BLaER1 (cell line): ENCODE data around the gene CRTC1.

Experiments
- H3K27ac ChIP-seq: shearing (Covaris generic); formaldehyde crosslinking; 2 replicates; pipeline ENCODE4 v1.8.1; 2022
- H3K27me3 ChIP-seq: shearing (Covaris generic); formaldehyde crosslinking; 2 replicates; pipeline ENCODE4 v1.8.1; 2022
- H3K36me3 ChIP-seq: shearing (Covaris generic); formaldehyde crosslinking; 2 replicates; pipeline ENCODE4 v1.8.1; 2022
- H3K4me1 ChIP-seq: shearing (Covaris generic); formaldehyde crosslinking; 2 replicates; pipeline ENCODE4 v1.8.1; 2022
- H3K4me2 ChIP-seq: shearing (Covaris generic); formaldehyde crosslinking; 2 replicates; pipeline ENCODE4 v1.8.1; 2022
- H3K4me3 ChIP-seq: shearing (Covaris generic); formaldehyde crosslinking; 2 replicates; pipeline ENCODE4 v1.8.1; 2022
- H3K9ac ChIP-seq: shearing (Covaris generic); formaldehyde crosslinking; 2 replicates; pipeline ENCODE4 v1.8.1; 2022
- H3K9me3 ChIP-seq: shearing (Covaris generic); formaldehyde crosslinking; 2 replicates; pipeline ENCODE4 v1.8.1; 2022
- H4K20me1 ChIP-seq: shearing (Covaris generic); formaldehyde crosslinking; 2 replicates; pipeline ENCODE4 v1.8.1; 2022
- Cebpa-rat ChIP-seq: shearing (Covaris generic); IDR thresholded peaks from 2 replicates; pipeline ENCODE4 v1.8.1; 2022

Gene CRTC1

DNA sequence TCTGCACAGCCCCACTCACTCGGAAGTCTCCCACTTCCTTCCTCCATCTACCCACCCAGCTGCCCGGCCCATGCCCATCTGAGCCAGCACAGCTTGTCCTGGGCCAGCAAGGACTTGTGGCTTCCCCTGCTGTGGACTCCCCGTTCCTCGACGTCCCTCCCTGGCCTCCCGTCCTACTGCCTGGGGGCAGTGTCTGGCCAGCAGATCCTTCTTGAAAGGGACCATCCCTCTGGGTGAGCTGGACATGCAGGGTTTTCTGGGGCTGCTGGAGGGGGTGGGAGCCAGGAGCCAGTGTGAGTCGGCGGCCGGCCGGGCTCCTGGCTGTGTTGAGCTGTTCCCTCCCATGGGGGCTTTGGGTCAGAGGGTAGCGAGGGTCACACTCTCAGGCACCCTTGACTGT, 26.7 kb downstream of the CRTC1 start:
- peak overlapping the region; percentile 50 for H3K9ac ChIP-seq
- 0 out of 2 replicates have a peak, but pooled peaks cover 15% of the 10 kb centered on the region for H3K36me3 ChIP-seq
- no peaks in the 10 kb centered on the region for H3K27me3 ChIP-seq
- H3K4me3 ChIP-seq, result no peak overlapping the region
- H4K20me1 ChIP-seq, result peaks cover 96% of the 10 kb centered on the region
- TF ChIP-seq Cebpa-rat, result no peak
- peak overlapping the region; percentile 87 for H3K4me2 ChIP-seq
- H3K4me1 ChIP-seq, result peaks cover 58% of the 10 kb centered on the region
- H3K27ac ChIP-seq, result peak overlapping the region; percentile 71
- H3K9me3 ChIP-seq, result peaks cover 3% of the 10 kb centered on the region; the same call in 1 of the 2 replicates

DNA sequence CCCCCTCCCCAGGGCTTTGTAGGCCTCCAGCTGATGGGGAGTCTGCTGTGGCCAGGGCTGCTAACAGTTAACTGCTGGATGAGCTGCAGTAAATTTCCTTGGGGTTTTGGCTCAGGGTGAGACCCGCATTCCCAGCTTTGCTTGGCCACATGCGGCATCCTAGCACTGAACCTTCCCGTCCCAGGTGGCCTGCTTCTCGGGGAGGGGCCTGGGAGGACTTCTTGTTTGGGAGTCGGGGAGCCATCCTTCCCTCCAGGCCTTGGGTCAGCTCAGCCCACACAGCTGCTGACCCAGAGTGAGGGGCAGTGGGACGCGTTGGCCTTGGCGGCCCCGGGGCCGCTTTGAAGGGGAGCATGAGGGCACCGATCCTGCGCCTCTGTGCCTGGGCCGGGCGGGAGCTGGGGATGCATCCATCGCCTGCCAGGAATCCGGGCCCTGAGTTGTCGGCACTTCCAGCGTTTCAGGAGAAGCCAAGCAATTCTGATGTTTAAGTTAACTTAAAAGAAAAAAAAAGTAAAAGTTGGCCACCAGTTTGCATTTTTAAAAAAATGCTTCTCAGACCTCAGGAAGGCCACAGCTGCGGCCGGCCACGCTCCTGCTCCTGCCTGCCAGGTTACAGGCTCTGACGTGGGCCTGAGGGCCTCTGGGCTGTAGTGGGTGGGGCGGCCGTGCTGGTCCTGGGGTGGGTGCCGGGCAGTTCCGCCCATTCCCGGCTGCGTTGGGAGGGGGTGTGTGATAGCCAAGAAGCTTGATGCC, 27.7 kb downstream of the CRTC1 start:
- Histone ChIP-seq H3K9me3 (peaks cover 3% of the 10 kb centered on the region; the same call in 1 of the 2 replicates), H3K4me3 (no peak overlapping the region), H3K27ac (peak overlapping the region; percentile 24; the same call in 1 of the 2 replicates), H3K4me1 (peaks cover 67% of the 10 kb centered on the region), H3K9ac (no peak overlapping the region), H3K27me3 (no peaks in the 10 kb centered on the region), H3K4me2 (no peak overlapping the region), H3K36me3 (peaks cover 19% of the 10 kb centered on the region; the same call in 1 of the 2 replicates), H4K20me1 (peaks cover 97% of the 10 kb centered on the region)
- no peak for TF ChIP-seq Cebpa-rat

DNA sequence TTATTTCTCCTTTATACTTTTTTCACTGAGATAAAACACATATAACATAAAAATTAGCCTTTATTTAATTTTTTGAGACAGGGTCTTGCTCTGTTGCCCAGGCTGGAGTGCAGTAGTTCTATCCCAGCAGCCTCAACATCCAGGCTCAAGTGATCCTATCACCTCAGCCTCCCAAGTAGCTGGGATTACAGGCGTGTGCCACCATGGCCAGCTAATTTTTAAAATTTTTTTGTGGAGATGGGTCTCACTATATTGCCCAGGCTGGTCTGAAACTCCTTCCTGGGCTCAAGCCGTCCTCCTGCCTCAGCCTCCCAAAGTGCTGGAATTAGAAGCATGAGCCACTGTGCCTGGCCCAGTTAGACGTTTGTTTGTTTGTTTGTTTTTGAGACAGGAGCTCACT, 28.4 kb downstream of the CRTC1 start:
- TF ChIP-seq Cebpa-rat, result no peak
- Histone ChIP-seq H3K9me3 (peaks cover 3% of the 10 kb centered on the region; the same call in 1 of the 2 replicates), H3K36me3 (peaks cover 19% of the 10 kb centered on the region; the same call in 1 of the 2 replicates), H3K4me2 (no peak overlapping the region), H3K9ac (no peak overlapping the region), H3K27me3 (no peaks in the 10 kb centered on the region), H3K4me1 (peaks cover 73% of the 10 kb centered on the region), H4K20me1 (peaks cover 97% of the 10 kb centered on the region), H3K27ac (no peak overlapping the region), H3K4me3 (no peak overlapping the region)

DNA sequence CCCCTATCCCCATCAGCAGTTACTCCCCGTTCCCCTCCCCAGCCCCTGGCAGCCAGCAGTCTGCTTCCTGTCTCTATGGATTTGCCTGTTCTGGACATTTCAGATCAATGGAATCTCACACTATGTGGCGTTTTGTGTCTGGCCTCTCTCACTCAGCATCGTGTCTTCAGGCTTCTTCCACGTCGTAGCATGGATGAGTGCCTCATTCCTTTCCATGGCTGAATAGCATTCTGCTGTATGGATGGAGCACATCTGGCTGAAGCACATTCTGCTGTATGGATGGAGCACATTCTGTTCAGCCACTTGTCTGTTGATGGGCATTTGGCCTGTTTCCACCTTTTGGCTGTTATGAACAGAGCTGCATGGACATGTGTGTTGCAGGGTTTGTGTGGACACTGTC, 29.5 kb downstream of the CRTC1 start:
- Histone ChIP-seq H3K4me3 (no peak overlapping the region), H3K27me3 (no peaks in the 10 kb centered on the region), H3K9ac (no peak overlapping the region), H3K36me3 (peaks cover 19% of the 10 kb centered on the region; the same call in 1 of the 2 replicates), H3K9me3 (no peaks in the 10 kb centered on the region), H3K4me2 (no peak overlapping the region), H4K20me1 (peaks cover 99% of the 10 kb centered on the region), H3K4me1 (peaks cover 80% of the 10 kb centered on the region), H3K27ac (no peak overlapping the region)
- no peak for TF ChIP-seq Cebpa-rat

GRCh38 chr19:18713550-18714117, 30.2 kb downstream of the CRTC1 start:
- Histone ChIP-seq H3K4me3 (no peak overlapping the region), H3K4me1 (peaks cover 80% of the 10 kb centered on the region), H3K4me2 (peak overlapping the region; percentile 39), H3K27me3 (no peaks in the 10 kb centered on the region), H3K36me3 (peaks cover 19% of the 10 kb centered on the region; the same call in 1 of the 2 replicates), H4K20me1 (peaks cover 99% of the 10 kb centered on the region), H3K9ac (no peak overlapping the region), H3K9me3 (no peaks in the 10 kb centered on the region), H3K27ac (no peak overlapping the region)
- no peak for TF ChIP-seq Cebpa-rat

- Histone ChIP-seq H4K20me1 (peaks cover 98% of the 10 kb centered on the region), H3K36me3 (peaks cover 19% of the 10 kb centered on the region; the same call in 1 of the 2 replicates), H3K27ac (no peak overlapping the region), H3K4me3 (no peak overlapping the region), H3K27me3 (no peaks in the 10 kb centered on the region), H3K9me3 (no peaks in the 10 kb centered on the region), H3K4me2 (peak overlapping the region; percentile 40), H3K4me1 (peaks cover 80% of the 10 kb centered on the region), H3K9ac (no peak overlapping the region)
- TF ChIP-seq Cebpa-rat, result no peak
Measured at GRCh38 chr19:18715416-18715815, 31.9 kb downstream of the CRTC1 start.

- no peaks in the 10 kb centered on the region for H3K9me3 ChIP-seq
- H3K9ac ChIP-seq, result no peak overlapping the region
- peaks cover 76% of the 10 kb centered on the region for H3K4me1 ChIP-seq
- no peaks in the 10 kb centered on the region for H3K27me3 ChIP-seq
- peak overlapping the region; percentile 71 for H3K4me2 ChIP-seq
- H4K20me1 ChIP-seq, result peaks cover 98% of the 10 kb centered on the region
- H3K27ac ChIP-seq, result peak overlapping the region; percentile 60; the same call in 1 of the 2 replicates
- H3K4me3 ChIP-seq, result no peak overlapping the region
- H3K36me3 ChIP-seq, result peaks cover 20% of the 10 kb centered on the region; the same call in 1 of the 2 replicates
- TF ChIP-seq Cebpa-rat, result no peak
Measured at GRCh38 chr19:18716857-18717256, 33.4 kb downstream of the CRTC1 start.

- Histone ChIP-seq H3K36me3 (peaks cover 27% of the 10 kb centered on the region; the same call in 1 of the 2 replicates), H3K4me1 (peaks cover 76% of the 10 kb centered on the region), H4K20me1 (peaks cover 99% of the 10 kb centered on the region), H3K9me3 (no peaks in the 10 kb centered on the region), H3K4me3 (no peak overlapping the region), H3K9ac (peak overlapping the region; percentile 39), H3K27ac (peak overlapping the region; percentile 60), H3K27me3 (no peaks in the 10 kb centered on the region), H3K4me2 (peak overlapping the region; percentile 71)
- TF ChIP-seq Cebpa-rat, result no peak
Measured at GRCh38 chr19:18717601-18718000, 34.1 kb downstream of the CRTC1 start.

DNA sequence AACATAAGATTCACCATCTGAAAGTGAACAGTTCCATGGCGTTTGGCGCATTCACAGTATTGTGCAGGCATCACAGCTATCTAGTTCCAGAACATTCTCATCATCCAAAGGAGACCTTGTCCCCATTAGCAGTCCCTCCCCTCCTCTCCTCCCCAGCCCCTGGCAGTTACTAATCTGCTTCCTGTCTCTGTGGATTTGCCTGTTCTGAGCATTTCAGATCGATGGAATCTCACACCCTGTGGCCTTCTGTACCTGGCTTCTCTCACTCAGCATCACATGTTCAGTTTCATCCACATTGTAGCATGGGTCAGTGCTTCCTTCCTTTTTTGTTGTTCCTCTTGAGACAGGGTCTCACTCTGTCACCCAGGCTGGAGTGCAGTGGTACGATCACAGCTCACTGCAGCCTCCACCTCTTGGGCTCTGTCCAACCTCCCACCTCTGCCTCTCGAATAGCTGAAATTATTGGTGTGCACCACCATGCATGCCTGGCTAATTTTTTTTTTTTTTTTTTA, 34.6 kb downstream of the CRTC1 start:
- Histone ChIP-seq H3K27me3 (no peaks in the 10 kb centered on the region), H3K36me3 (peaks cover 28% of the 10 kb centered on the region; the same call in 1 of the 2 replicates), H3K27ac (peak overlapping the region; percentile 60; the same call in 1 of the 2 replicates), H3K9ac (peak overlapping the region; percentile 39; the same call in 1 of the 2 replicates), H3K4me1 (peaks cover 74% of the 10 kb centered on the region), H3K4me3 (no peak overlapping the region), H4K20me1 (peaks cover 99% of the 10 kb centered on the region), H3K4me2 (peak overlapping the region; percentile 71), H3K9me3 (no peaks in the 10 kb centered on the region)
- TF ChIP-seq Cebpa-rat, result no peak
